ENCODE results near the gene GUCA2B.

GUCA2B gene

DNA sequence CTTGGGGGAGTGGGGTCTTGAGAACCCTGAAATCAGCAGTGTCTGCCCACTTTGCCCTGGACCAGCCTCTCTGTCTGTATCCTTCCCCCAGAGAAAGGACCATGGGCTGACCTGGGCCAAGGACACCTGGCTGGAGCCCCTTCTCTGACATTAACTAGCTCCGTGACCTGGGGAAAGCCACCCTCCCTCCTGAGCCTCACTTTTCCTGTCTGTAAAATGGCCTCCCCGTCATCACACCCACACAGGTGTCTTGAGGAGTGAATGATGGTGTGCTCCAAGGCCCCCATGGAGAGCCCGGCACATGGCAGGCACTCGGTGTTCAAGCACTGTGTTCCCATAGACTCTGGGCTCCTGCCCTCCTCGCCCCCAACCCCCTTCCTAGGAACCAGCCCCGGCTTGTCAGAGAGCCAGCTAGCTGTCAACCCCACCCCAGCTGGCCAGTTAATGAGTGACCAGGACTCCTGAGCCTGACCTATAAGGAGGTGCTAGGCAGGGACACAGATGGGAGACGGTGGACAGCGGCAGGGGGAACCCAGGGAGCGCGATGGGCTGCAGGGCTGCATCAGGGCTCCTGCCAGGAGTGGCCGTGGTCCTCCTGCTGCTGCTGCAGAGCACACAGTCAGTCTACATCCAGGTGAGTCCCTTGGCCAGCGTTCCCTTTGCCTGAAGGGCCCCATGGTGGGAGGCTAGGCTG is at the start of gene GUCA2B:
TSS of gene GUCA2B (plus strand) at position 504 of the 694 bp plus-strand sequence. CDS start at position 545, 41 bp downstream.
- DNase-seq, result no peak

GRCh38 chr1:42105025-42105424 is 48.2 kb upstream of the GUCA2B start:
- DNase-seq, result peak; percentile 9

GRCh38 chr1:42108309-42108708 is 44.9 kb upstream of the GUCA2B start:
- no peak for DNase-seq

- DNase-seq, result no peak
These were observed 43.6 kb upstream of the GUCA2B start for GRCh38 chr1:42109600-42109999.

- DNase-seq, result no peak
These were observed 39.0 kb upstream of the GUCA2B start for GRCh38 chr1:42114229-42114628.

GRCh38 chr1:42117214-42117613 is 36.0 kb upstream of the GUCA2B start:
- DNase-seq, result no peak

DNA sequence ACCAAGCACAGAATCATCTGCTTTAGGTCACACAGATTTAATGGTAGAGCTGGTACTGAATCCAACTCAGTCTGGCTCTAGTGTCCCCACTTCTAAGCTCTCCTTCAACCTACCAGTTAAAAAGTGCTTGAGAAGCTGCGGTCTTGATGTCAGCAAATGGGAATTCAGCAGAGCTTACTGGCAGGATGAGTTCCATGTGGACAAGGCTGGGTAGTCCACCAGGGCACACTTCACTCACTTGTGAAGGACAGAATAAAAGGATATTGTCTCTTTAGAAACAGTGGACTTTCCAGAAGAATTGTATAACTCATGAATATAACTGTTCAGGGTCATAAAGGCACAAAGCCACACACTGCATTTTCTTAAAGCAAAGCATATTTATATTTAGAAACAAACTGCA is 35.1 kb upstream of the GUCA2B start:
- DNase-seq, result no peak

DNA sequence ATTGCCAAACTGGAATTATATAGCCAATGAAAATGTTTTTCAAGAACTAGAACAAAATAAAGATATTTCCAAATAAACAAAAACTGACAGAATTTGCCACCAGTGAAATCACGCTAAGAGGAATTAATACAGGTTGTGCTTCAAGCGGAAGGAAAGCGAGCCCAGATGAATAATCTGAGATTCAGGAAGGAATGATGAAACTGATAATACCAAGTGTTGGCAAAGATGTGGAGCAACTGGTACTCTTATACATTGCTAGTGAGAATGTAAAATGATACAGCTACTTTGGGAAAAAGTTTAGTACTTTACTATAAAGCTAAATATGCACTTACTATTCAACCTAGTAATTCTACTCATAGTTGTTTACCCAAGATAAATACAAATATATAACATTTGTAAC is 30.8 kb upstream of the GUCA2B start:
- DNase-seq, result no peak

DNA sequence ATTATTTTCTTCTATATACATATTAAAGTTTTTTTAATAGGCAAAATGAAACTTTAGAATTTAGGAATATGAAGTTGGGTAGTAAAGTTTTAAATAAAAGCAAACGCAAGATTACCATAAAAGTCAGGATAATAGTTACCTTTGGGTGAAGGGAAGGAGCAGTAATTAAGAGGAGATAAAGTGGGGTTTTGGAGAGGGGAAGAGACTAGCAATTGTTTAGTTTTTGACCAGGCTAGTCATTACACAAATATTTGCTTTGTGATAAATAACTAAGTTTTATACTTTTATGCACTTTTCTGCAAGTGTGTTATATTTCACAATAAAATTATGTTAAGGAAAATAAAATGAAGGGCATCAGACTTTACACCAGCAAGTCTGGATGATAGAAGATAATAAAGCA is 27.7 kb upstream of the GUCA2B start:
- DNase-seq, result no peak

DNA sequence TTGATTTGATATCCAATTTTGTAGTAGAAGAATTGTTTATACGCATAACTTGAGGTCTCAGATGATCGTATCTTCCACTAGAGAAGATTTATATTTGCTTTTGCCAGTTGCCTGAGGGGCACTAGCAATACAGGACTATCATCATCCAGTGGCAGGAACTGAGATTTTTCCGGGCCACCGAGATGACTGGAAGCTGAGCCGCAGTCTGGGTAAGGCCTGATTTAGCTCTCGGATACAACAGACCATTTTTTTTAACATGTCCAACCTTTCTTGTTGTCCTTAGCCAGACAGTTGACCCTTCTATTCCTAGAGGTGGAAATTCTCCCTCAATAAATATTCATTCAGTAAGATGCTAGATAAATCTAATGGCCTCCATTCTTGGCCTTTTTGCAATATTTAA is 25.4 kb upstream of the GUCA2B start:
- DNase-seq, result no peak

GRCh38 chr1:42128499-42128898 is 24.7 kb upstream of the GUCA2B start:
- DNase-seq, result no peak

GRCh38 chr1:42128964-42129363 is 24.2 kb upstream of the GUCA2B start:
- DNase-seq, result no peak

DNA sequence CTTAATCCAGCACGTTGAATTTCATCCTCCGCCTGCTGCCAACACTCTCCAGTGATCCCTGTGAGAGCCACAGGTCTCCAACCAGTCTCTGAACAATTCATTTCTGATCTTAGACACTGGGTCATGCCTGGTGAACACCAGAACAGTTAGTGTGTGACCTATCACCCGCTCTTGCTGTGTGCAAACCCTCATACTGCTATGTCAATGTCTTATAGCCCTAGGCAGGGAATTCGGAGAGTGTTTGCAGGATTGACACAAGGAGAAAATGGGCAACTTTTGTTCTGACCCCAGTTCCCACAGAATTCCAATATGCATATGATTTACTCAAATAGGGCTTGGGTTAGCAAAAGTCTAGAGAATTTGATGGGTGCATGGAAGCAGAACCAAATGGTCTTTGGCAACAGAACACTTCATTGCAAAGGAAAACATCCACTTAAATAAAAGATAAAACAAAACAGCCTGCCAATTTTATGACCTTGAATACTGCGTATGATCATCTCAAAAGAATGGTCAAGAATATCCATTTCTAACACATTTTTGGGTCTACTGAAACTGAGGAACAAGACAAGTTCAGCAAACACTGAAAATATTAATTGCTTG is 23.0 kb upstream of the GUCA2B start:
- DNase-seq, result no peak

DNA sequence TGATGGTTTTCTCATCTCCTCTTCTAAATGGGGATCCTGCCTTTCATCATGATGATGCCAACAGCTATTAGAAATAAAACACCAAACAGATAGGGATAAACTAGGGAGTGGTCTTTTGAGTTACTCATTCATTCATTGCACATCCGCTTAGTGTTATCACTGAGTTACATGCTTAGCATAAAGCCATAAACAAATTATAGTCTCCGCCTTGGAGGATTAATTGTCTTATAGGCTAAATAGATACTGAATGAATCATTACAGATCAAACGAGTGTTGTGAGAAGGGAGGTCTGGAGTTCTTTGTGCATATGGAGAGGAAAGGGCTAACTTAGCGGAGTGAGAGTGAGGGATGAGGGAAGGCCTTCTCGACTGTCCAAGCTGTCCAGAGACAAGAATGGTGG is 19.8 kb upstream of the GUCA2B start:
- DNase-seq, result no peak

GRCh38 chr1:42133809-42134526 is 19.2 kb upstream of the GUCA2B start:
- no peak for DNase-seq

DNA sequence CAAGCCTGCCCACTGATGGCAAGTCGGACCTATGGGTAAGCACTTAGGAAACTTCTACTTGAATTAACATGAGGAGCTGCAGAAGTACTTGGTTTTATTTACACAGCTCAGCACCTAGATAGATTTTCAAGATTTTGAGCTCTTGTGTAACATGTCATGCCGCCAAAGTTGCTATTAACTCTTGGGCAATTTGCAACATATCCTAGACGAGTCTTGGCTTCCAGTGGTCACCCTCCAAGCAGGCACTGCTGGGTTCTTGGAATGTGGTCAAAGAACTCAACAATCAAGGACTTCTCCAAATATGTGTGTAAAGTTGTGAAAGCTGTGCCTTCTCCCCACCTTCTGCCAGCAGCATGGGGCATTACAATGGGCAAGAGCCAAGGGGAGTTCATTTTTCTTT is 17.8 kb upstream of the GUCA2B start:
- no peak for DNase-seq

- no peak for DNase-seq
These were observed 16.7 kb upstream of the GUCA2B start for GRCh38 chr1:42136466-42136865.

GRCh38 chr1:42137766-42138165 is 15.4 kb upstream of the GUCA2B start:
- peak; percentile 18 for DNase-seq

- DNase-seq, result no peak
These were observed 14.6 kb upstream of the GUCA2B start for GRCh38 chr1:42138586-42138985.

- DNase-seq, result no peak
These were observed 13.8 kb upstream of the GUCA2B start for GRCh38 chr1:42139444-42139843.

- DNase-seq, result no peak
These were observed 13.0 kb upstream of the GUCA2B start for GRCh38 chr1:42140191-42140590.

DNA sequence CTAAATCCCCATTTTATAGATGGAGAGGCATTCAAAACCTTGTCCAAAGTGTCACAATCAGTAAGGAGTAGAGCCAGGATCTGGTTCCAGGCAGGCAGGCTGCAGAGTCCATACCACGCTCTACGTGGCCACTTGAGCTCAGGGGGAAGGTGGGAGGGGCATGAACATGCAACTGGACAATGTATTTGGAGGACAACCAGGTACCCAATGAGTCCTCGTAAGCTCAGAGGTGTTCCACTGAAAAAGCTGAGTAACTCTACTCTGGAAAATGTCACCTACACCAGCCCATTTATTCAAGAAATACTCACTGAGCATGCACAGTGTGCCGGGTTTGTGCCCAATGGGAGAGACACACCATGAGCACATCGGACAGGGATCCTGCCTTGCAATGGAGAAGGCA is 11.2 kb upstream of the GUCA2B start:
- no peak for DNase-seq

DNA sequence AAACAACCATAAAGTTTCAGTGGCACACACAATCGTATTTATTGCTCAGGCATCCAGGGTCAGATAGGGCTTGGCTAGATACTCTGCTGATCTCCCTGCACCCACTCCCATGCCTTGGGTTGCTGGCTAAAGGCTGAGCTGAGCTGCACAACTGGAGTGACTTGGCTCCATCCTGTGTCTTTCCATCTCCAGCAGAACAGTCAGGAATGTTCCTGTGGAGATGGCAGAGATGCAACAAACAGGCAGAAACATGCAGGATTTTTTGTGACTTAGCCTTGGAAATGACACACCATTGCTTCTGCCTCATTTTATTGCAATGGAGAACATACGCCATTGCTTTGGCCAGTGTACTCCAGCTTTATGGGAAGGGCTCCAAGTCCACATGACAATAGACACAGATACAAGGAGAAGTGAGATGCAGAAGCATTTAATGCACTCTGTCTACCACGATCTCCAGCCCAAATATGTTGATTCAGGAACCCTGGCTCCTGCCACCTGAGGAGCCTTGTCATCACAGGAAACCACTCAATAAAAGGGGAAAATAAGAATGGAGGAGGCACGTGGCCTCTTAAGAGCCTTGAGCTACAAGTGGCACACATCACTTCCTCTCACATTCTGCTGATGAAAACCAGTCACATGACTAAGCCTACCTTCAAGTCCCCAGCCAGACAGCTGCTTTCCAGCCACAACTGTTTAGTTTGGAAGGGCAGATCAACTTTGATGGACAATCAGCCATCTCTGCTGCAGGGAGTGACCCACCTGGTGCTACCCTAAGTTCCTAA is 10.1 kb upstream of the GUCA2B start:
- peak; percentile 26 for DNase-seq
